SKM-1 treated with dmso at 0.1 percent for 144 hours (cell line): ENCODE measurements around the gene CTSA.
"Not testable (repeated sequence)": the region's sequence is repeated elsewhere in the genome, so short reads cannot be mapped to it uniquely, and the experiment has no call there.

Experiments
- DNase-seq: peaks from one replicate; lab custom pipeline; 2025; ENCODE audit not compliant: unreplicated experiment; lab: John Stamatoyannopoulos, UW

Gene CTSA

DNA sequence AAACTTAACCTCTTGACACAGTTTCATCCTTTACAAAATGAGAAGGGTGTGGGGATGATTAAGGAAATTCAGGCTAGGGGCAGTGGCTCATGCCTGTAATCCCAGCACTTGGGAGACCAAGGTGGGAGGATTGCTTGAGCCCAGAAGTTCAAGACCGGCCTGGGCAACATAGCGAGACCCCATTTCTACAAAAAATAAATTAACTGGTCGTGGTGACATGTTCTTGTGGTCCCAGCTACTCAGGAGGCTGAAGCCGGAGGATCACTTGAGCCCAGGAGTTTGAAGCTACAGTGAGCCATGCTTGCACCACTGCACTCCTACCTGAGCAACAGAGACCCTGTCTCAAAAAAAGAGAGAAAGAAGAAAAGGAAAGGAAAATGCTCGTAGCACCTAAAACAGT lies 24.7 kb upstream of the CTSA start:
- DNase-seq, result no peak

DNA sequence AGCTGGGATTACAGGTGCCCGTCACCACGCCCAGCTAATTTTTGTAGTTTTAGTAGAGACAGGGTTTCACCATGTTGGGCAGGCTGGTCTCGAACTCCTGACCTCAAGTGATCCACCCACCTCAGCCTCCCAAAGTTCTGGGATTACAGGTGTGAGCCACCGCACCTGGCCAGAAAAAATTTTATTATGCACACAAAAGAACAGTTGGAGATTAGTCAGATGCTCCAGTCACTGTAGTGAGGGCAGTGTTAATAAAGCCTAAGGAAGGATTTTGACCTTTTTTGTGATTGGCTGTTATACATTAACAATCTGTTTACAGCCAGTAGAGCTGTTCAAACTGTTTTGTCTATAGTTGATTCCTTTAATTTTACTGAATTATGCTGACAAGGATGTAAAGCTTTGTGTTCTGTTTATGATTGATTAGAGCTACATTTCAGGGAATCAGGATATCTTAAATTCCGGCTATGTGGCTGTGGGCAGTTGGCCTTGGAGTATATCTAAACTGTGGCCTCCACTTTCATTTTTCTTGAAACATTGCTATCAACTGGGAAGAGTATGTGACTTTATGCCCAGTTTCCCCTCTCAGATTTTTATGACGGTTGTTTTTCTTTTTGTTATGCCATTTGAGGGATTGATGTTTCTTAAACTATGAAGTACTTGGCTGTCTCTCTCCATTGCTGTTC lies 23.9 kb upstream of the CTSA start:
- no peak for DNase-seq

DNA sequence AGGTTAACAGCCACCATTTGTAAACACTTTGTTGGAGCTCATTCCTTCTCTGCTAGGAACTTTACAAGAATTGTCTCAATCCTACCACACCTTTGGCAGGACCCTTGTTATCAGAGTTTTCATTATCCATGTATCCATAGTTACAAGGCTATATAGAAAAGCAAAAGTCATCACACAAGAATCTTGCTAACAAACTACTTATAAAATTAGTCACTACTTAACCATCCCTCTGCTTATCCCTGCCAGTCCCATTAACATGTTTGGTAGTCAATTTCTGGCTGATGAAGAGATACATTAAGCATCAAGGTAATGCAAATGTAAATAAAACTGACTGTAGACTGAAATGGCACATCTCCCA lies 23.3 kb upstream of the CTSA start:
- no peak for DNase-seq

DNA sequence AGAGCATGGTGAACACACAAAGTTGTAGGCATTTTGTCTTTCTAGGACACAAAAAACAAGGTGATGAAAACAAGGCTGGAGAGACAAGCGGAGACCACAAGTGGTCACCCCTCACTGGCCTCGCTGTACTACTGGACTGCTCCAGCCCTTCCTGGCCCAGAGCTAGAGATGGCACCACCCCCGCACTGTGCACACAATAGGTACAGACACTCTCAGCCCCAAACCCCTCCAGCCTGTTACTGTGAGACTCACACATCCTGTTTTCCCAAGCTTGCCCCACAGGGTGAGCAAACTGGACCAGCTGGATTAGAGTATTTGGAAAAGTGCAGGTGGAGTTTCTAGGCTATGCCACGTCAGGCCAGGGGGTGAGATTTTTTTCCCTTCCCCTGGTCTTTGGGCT lies 18.5 kb upstream of the CTSA start:
- no peak for DNase-seq

DNA sequence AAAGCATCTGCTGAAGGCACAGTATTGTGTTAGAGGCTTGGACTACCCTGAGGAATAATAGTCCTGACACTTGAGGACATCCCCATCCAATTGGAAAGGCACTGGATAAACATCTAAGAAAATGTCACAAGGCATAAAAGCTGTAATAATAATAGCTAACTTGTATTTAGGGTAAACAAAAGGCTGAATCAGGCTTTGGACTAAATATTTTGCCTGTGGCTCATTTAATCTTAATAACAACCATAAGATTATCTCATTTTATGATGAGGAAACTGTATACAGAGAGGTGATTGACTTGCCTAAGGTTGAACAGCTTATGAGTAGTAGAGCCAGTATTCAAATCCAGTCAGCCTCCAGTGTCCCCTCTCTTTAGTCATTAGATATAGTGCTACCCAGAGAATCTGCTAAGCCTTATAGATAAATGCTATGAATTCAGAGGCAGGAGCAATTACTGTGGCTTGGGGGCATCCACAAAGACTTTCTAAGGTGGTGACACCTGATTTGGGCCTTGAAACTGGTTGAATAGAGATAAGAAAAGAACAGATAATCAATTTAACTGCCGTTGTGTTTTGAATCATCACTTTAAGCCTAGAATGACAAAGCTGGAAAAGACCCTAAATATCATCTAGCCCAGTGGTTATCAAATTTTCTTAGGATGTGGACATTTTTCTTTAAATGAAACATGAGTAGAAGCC lies 17.6 kb upstream of the CTSA start:
- DNase-seq, result no peak

DNA sequence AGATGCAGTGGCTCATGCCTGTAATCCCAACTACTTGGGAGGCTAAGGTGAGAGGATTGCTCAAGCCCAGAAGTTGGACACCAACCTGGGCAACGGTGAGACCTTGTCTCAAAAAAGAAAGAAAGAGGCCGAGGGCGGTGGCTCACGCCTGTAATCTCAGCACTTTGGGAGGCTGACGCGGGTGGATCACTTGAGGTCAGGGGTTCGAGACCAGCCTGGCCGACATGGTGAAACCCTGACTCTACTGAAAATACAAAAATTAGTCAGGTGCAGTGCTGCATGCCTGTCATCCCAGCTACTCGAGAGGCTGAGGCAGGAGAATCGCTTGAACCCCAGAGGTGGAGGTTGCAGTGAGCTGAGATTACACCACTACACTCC lies 17.0 kb upstream of the CTSA start:
- DNase-seq, result not testable (repeated sequence)

DNA sequence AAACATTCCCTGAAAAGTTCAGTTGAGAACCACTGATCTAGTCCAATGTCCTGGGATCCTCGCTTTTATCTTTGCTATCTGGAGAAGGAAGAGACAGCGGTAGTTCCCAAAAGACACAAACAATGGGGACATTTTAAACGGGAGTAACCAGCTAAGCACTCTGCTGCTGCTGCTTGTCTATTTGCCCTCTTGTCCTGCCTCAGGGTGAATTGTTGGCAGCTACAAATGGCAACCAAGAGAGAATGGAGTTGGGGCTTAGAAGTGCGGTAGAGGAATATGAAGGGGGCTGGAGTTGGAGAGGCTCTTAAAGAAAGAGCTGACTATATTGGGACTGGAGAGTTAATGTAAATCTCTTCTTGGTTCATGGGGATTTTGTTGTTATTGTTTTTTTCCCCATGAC lies 16.6 kb upstream of the CTSA start:
- no peak for DNase-seq

DNA sequence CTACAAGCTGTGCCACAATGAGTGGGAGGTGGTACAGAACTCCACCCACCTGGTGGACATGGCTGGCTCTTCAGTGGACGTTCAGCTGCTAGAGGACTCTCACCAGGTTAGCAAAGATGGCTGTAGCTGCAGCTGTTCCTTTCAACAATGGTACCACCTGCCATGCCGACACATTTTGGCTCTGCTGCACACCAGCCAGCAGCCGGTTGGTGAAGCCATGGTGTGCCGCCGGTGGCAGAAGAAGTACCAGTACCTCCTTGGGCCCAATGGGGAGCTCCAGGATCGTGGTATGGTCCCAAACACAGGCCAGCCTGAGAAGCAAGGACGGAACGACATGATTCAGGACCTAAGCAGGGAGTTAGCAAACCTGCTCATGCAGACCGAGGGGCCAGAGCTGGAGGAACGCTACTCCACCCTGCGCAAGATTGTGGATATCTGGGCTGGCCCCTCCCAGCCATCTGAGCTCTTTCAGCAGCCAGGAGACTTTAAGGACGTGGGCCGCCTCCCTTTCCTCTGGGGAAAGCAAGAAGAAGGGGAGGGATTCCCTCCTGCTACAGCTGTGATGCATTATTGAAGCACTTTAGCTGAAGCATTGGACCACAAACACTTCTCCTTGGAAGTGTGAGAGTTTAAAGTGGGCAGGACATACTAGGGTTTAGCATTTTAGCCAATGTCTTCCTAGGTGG lies 12.9 kb upstream of the CTSA start:
- DNase-seq, result no peak

DNA sequence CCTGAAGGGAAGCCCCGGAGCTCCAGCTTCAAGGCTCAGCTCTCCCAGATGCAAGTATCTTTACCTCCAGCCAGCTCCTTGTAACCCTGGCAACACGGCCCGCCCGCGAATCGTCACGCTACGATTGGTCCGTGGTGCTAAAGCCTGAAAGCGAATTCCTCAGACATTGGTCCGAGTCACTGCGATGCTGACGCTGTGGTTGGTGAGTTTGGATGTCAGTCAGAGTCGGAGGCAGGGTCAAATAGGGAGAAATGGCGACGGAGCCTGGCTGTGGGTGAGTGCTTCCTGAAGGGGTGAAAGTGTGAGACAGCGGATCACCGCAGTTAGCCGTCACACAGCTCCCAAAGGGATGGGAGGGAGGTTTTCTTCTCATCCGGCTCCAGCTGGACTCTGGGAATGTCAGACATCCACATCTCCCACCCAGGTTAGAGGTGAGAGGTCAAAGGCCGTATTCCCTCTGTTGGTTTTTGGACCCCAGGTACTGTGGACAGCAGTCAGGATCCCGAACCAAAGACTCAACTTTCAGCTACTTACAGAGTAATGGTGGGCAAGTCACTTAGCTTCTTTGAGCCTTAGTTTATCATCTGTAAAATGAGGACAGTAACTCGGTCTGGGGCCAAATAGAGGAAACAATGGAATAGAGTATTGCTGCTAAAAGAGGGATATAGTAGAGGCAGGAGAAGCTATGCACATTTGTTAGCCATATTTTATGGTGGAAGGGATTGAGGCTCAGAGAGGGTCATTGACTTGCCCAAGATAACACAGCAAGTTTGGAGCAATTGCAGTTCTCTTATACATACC lies 9.9 kb upstream of the CTSA start, which contains the start of gene ZSWIM1:
ZSWIM1 (plus strand) TSS at position 240 of the 801 bp plus-strand sequence. CDS start 1,366 bp downstream, outside the sequence.
- DNase-seq, result peak; percentile 96

DNA sequence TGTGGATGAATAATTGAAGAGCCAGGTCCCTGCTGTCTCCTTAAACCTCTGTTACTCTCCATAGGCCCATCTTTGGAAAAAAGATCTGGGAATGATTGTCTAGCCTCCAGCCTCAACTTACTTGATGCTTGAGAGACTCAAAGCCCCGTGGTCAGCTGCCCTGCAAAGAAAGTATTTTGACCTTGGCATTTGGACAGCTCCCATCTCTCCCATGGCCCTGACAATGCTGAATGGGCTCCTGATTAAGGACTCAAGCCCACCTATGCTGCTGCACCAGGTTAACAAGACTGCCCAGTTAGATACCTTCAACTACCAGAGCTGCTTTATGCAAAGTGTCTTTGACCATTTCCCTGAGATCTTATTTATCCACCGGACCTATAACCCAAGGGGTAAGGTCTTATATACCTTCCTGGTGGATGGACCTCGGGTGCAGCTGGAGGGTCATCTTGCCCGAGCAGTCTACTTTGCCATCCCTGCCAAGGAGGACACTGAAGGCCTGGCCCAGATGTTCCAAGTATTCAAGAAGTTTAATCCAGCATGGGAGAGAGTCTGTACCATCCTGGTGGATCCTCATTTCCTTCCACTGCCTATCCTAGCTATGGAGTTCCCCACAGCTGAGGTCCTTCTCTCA lies 8.6 kb upstream of the CTSA start:
- no peak for DNase-seq

DNA sequence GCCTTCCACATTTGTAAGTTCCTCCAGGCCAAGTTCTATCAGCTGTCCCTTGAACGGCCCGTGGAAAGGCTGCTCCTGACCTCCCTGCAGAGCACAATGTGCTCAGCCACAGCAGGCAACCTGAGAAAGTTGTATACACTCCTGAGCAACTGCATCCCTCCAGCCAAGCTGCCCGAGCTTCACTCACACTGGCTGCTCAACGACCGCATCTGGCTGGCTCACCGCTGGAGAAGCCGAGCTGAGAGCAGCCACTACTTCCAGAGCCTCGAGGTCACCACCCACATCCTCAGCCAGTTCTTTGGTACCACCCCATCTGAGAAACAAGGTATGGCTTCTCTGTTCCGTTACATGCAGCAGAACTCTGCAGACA lies 8.1 kb upstream of the CTSA start:
- no peak for DNase-seq

DNA sequence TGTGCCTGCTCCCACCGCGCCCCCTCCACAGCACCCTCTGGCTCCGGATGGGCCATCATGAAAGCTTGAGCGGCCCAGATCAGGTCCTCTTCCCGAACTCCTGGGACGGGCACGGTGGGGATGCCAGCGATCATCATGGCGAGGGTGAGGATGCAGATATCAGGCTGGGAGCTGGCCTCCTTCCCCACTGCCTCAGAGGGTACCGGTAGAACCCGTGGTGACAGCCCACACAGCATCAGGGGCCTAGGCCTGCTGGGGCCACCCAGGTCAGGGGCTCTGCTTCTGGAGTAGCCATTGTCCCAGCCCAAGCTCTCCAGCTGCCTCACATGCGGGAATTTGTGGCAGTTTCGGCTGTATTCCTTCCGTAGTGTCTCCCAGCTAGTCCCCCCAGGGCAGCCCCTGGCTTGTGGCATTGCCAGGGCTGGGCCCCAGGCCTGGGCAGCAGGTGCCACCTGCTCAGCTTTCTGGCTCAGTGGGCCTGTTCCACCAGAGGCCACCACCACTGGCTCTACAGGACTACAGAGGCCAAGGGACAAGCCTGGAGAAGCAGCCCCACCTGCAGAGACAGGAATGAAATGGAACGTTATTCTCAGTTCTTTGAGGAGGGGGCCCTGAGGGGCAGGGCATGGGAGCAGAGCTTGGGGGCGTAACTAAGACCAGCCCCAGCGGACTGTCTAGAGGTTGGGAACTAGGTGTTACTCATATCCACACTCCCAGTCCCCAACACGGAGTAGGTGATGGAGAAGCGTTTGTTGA lies 4.4 kb upstream of the CTSA start:
- no peak for DNase-seq

DNA sequence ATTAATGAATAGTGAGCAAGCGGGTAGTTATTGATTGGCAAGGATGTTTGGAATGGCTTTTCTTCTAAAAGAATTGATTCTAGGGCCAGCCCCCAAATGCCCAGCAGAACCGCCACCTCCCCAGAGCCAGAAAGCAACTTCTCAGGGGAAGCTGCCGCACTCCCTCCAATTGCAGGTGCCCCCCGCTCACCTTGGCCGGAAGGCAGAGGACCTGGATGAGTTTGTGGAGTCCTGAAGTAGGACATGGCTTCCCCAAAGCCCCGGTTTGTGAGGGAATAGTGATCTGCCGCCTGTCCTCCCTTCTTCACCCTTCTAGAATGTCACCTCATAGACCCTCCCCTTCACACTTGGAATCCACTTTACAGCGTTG lies 3.8 kb upstream of the CTSA start, which contains the start of gene SPATA25:
SPATA25 (minus strand) TSS at position 277 of the 370 bp plus-strand sequence; CDS start at position 245, 32 bp downstream.
- DNase-seq, result no peak

DNA sequence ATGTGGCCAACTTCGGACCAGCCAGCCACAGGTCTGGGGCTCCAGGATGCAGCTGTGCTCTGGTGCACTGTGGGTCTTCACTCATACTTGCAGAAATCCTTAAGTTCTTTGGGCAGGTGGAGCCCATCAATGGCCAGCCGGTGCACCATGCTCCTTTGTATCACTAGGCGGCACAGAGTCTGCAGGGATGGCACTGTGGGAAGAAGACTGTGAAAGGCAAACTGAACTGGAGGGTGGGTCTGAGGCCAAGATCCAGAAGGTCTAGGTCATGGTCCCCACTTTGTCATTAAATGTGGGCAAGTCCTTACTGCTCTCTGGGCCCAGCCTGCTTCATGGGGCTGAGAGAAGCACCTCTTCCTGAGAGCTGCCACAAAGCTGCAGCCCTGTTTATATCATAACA lies 2.5 kb upstream of the CTSA start:
- no peak for DNase-seq

DNA sequence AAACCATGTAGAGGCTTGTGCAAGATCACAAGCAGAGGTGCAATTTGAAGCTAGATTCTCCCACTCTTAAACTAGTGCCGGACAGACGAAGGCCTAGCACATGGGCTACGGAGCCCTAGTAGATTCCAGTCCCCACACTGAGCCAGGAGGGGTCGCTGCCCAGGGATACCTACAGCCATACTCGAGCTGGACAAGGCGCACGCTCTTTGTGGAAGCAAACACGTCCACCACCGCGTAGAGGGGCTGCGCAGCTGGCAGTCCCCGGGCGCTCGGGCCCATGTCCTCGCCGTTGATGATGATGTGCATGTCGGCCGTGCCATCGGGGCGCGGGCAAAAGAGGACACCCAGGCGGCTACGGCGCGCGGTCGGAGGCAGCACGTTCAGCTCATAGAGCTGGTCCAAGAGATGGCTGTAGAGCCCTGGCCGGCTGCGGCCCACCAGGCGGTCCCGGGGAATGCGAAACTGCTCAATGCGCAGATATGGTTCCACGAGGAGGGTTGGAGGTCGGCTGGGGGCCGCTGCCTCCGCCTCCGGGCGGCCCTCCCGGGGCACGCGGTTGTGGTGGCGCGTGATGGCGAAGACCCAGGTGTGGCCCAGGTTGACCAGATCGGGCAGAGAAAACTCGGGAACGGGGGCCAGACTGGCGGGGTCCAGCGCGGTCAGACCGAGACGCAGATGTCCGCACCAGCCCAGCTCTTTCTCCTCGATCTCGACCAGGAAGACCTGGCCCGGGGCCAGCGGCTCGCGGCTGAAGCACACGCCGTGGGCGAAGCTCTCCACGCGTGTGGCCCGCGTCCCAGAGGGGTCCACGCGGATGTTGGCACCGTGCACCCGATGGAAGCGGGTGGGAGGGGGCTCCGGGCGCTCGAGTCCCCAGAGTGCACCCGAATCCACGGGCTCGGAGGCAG lies 804 bp upstream of the CTSA start:
- DNase-seq, result no peak

DNA sequence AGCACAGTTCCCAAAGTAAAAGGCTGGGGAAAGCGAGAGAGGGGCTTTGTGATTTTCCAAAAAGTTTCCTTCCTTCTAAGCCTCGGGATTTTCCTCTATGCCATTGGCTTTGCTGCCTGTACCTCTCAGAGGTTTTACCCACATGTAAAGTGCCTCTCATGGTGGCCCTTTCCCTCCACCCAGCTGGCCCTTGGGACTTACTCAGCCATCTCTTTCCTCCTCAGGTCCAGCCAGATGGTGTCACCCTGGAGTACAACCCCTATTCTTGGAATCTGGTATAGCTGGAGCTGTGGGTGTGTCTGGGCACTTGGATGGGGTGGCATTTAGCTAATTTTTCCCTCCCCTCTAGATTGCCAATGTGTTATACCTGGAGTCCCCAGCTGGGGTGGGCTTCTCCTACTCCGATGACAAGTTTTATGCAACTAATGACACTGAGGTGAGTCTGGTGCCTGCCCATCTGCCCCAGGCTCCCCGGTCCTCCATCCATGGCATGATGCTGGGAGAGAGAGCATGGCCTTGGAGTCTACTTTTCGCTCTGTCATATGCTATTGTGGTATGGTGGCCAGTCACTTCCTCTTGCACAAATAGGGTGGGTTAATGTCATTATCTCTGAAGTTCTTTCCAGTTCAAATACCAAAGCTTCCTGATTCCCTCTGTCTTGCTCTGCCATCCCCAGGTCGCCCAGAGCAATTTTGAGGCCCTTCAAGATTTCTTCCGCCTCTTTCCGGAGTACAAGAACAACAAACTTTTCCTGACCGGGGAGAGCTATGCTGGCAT lies 1.1 kb downstream of the CTSA start:
- no peak for DNase-seq

DNA sequence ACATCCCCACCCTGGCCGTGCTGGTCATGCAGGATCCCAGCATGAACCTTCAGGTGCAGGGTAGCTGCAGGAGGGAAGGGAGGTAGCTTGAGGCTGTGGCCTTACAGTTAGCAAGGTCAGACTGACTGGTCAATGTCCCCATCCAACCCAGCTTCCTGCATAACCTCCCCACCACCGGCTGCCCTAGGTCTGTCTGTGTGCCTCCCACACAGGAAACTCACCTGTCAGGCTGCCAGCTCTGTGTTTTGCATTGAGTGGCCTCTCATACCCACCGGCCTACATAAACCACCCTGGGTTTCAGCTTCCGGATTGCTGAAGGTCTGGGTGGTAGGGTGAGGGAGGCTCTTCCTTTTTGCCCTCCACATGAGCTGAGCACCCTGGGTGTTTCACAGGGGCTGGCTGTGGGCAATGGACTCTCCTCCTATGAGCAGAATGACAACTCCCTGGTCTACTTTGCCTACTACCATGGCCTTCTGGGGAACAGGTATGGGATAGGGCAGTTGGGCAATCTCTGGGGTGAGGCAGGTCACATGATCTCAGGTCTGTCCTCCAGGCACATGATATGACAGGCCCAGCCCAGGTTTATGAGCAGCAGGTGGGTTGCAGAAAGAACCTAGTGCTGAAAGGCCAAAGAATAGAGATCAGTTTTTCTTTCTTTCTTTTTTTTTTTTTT lies 1.8 kb downstream of the CTSA start:
- DNase-seq, result no peak

DNA sequence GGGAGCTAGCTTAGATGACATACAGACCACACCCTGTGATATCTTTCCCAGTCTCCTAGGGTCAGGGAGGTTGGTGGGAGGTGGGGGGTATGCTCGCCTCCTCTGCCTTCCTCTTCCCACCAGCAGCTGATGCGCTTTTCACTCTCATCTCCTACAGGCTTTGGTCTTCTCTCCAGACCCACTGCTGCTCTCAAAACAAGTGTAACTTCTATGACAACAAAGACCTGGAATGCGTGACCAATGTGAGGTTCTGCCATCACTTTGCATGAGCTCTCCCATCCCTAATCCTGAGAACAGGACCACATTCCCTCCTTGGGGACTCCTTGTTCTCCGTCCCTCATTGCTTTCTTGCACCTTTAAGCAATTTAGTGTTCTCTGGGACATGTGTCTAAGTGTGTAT lies 2.7 kb downstream of the CTSA start:
- no peak for DNase-seq
